Urinary bladder (tissue), 4 donors: ENCODE data around the gene OR10AD1. TPM values are rescaled to one million over a fixed set of nuclear protein-coding genes. Genes with fewer than 3 reads are reported as not detected.
"Not testable (repeated sequence)": the region's sequence is repeated elsewhere in the genome, so short reads cannot be mapped to it uniquely, and the experiment has no call there.

Experiments
- DNase-seq: peaks from one replicate; pipeline ENCODE4 v3.0.0-alpha.2; 2015; ENCODE audit errors: extremely low spot score
- H3K27ac ChIP-seq: one replicate; pipeline ENCODE4 v1.5.1; 2013; ENCODE audit warnings: low read depth, mild to moderate bottlenecking, moderate library complexity
- H3K36me3 ChIP-seq: one replicate; pipeline ENCODE4 v1.6.1; 2013; ENCODE audit warnings: mild to moderate bottlenecking, moderate library complexity; ENCODE audit not compliant: insufficient read depth
- H3K4me1 ChIP-seq: one replicate; pipeline ENCODE4 v1.6.1; 2013; ENCODE audit warnings: mild to moderate bottlenecking, moderate library complexity; ENCODE audit not compliant: insufficient read depth
- H3K4me3 ChIP-seq: one replicate; pipeline ENCODE4 v1.5.1; 2013; ENCODE audit warnings: low read depth, low read length
- WGBS: extraction: QIAGEN DNeasy Blood & Tissue Kit; methylation state at CpG from one replicate; pipeline ENCODE4 v1.1.7; 2013; 5-methylcytosine and 5-hydroxymethylcytosine counted together
- polyA plus RNA-seq: library from polyadenylated mRNA; stranded (reverse); fragments of 200-250 nt; gene quantifications from one replicate; pipeline ENCODE4 v1.2.3, GENCODE V29; 2013
- total RNA-seq: library from RNA; depleted of rRNA; stranded (reverse); fragments of >200 nt; gene quantifications from one replicate; pipeline ENCODE4 v1.2.3, GENCODE V29; 2014
- donor health status: healthy with polysubstance abuse.
- donor health status: healthy.

The OR10AD1 gene
- total and polyA plus RNA-seq, 2 donors, result not detected

DNA sequence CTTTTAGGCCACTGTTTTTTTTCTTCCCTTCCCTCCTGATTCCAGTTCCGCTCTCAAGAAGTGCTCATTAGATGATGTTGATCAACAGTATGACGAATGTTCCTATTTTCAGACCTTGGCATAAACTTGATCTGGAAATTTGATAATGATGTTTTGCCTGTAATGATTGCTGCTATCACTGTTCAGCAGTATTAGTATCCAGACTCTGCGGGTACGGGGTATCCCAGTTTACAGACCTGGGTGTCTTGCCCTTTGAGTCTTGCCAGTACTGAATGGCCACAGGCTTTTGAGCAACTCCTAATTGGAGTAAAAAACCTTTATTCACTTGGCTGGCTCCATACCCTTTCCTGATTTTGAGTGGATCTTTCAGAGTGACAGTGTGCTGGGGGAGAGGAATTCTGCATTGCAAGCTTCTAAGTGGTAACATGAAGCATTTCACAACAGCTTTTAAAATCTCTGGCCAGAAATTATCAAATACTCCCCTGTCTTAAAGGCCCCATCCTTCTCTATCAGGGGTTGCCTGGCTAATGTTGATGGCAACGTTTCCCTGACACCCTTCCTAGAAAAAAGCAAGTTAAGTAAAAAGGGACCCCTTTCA is 39.8 kb downstream of the OR10AD1 start:
- 68% methylated on average over 5 of the region's 5 CpGs for WGBS
- Histone ChIP-seq H3K4me1 (no peaks in the 10 kb centered on the region), H3K36me3 (no peaks in the 10 kb centered on the region), H3K4me3 (no peak overlapping the region), H3K27ac (no peak overlapping the region)
- DNase-seq, result no peak

GRCh38 chr12:48160807-48161206 is 42.3 kb downstream of the OR10AD1 start:
- H3K4me3 ChIP-seq, result no peak overlapping the region
- WGBS, result 56% methylated on average over 2 of the region's 2 CpGs
- no peaks in the 10 kb centered on the region for H3K36me3 ChIP-seq
- H3K4me1 ChIP-seq, result no peaks in the 10 kb centered on the region
- no peak for DNase-seq
- no peak overlapping the region for H3K27ac ChIP-seq

GRCh38 chr12:48160046-48160445 is 43.0 kb downstream of the OR10AD1 start:
- no peaks in the 10 kb centered on the region for H3K36me3 ChIP-seq
- 85% methylated on average over 5 of the region's 5 CpGs for WGBS
- no peak overlapping the region for H3K27ac ChIP-seq
- no peak for DNase-seq
- no peak overlapping the region for H3K4me3 ChIP-seq
- H3K4me1 ChIP-seq, result no peaks in the 10 kb centered on the region

DNA sequence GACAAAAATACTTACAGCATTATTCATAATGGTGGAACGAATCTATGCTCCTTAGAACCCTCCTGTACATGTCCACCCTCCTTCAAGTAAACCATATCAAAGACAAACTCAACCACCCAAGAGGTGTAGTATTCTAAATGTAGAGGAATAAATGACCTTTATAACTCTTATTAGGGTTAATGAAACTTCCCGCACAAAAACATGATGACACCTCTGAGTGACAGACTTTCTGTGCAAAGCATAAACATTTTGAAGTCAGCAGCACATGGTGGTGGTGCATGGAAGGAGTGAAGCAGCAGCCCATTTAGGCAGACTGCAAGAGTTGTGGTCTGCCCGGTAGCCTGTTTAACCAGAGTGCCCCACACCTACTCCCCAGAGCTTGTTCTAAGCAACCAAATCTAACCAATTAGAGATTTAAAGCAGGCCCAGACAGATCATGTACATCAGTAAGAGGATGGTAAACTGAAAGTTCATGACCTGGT is 45.2 kb downstream of the OR10AD1 start:
- 66% methylated on average over 3 of the region's 3 CpGs for WGBS
- H3K4me1 ChIP-seq, result no peaks in the 10 kb centered on the region
- H3K27ac ChIP-seq, result peak overlapping the region; percentile 86
- H3K4me3 ChIP-seq, result peak overlapping the region; percentile 83
- no peaks in the 10 kb centered on the region for H3K36me3 ChIP-seq
- DNase-seq, result no peak

DNA sequence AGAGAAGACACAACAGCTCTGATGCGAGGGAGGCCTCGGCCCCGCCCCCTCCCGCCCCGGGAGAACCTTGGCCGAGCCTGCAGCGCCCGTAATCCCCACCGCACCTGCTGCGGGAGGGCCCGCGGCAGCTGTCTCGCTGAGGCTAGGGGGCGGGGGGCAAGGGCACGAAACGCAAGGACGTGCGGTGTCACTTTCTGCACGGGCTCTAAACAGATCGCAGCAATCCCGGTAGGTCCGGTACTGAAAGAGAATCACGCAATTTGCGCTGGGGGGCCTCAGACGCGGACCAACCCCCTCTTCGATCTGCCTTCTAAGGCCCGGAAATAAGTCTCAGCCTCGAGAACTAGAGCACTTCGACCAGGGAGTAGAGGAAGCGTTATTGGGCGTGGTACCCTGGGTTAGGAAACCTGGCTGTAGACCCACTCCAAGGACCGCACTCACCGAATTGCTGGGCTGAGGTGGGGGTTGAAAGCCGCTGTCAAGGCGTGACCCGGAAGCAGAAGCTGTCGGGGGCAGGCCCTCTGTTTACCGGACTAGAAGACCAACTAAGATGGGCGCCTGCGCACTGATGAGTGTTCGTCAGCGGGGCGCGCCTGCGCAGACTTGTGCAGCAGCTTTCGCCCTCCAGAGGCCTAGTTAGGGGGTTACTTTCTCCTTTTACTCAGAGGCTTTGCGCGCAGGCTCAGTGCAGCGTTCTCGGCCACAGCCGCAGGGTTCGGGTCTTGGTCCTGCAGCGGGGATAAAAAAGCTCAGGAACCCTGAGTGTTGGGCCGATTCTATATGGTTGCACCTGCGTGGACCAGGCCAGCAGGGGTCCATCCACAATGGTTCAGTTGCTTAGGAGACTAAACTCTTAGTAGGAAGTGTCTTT is 45.8 kb downstream of the OR10AD1 start, which contains the start of gene ASB8:
Gene ASB8 (minus strand): TSS at position 498 of the 871 bp plus-strand sequence. CDS start 4,019 bp downstream, outside the sequence.
- WGBS, result under 1% methylated on average over 56 of the region's 56 CpGs
- Histone ChIP-seq H3K36me3 (no peaks in the 10 kb centered on the region), H3K27ac (peak within 1 kb of the TSS; percentile 86), H3K4me1 (no peaks in the 10 kb centered on the region), H3K4me3 (peak within 1 kb of the TSS; percentile 83)
- DNase-seq, result peak; percentile 93

GRCh38 chr12:48156652-48157017 is 46.5 kb downstream of the OR10AD1 start:
- no peaks in the 10 kb centered on the region for H3K4me1 ChIP-seq
- no peak overlapping the region for H3K27ac ChIP-seq
- no peak for DNase-seq
- H3K36me3 ChIP-seq, result no peaks in the 10 kb centered on the region
- H3K4me3 ChIP-seq, result peak overlapping the region; percentile 83
- WGBS, result 26% methylated on average over 8 of the region's 8 CpGs

GRCh38 chr12:48155786-48156185 is 47.3 kb downstream of the OR10AD1 start:
- not testable (repeated sequence) for H3K4me3 ChIP-seq, DNase-seq, H3K36me3 ChIP-seq, H3K27ac ChIP-seq, H3K4me1 ChIP-seq
- 97% methylated on average over 5 of the region's 5 CpGs for WGBS

Other genes starting within 250 kb of the OR10AD1 start
- gene TMEM106C, start 239.7 kb downstream of the OR10AD1 start, total RNA-seq, result 89.8 TPM
- gene TMEM106C, start 239.7 kb downstream of the OR10AD1 start, polyA plus RNA-seq, result 35.7 TPM
- 2.3 TPM for gene COL2A1, start 198.8 kb downstream of the OR10AD1 start, total RNA-seq
- gene COL2A1, start 198.8 kb downstream of the OR10AD1 start, polyA plus RNA-seq, result not detected
- 38.2 TPM for gene SENP1, start 97.2 kb downstream of the OR10AD1 start, total RNA-seq
- 6.7 TPM for gene SENP1, start 97.2 kb downstream of the OR10AD1 start, polyA plus RNA-seq
- gene PFKM, start 83.9 kb downstream of the OR10AD1 start, total RNA-seq, result 46.6 TPM
- gene PFKM, start 83.9 kb downstream of the OR10AD1 start, polyA plus RNA-seq, result 70.8 TPM
- 28.7 TPM for gene ASB8, start 45.8 kb downstream of the OR10AD1 start, total RNA-seq
- gene ASB8, start 45.8 kb downstream of the OR10AD1 start, polyA plus RNA-seq, result 32.0 TPM
- gene CCDC184, start 19.6 kb downstream of the OR10AD1 start, total RNA-seq, result 0.85 TPM
- 3.7 TPM for gene CCDC184, start 19.6 kb downstream of the OR10AD1 start, polyA plus RNA-seq
- 43.7 TPM for gene ZNF641, start 147.6 kb upstream of the OR10AD1 start, total RNA-seq
- 13.4 TPM for gene ZNF641, start 147.6 kb upstream of the OR10AD1 start, polyA plus RNA-seq